Activated CD8-positive, alpha-beta memory T cell treated with anti-CD3 and anti-CD28 coated beads, Interleukin-2, amount 50 U/mL, for 24 hours (primary cell): ENCODE measurements around the gene CYB5R3.
"Not testable (repeated sequence)": the region's sequence is repeated elsewhere in the genome, so short reads cannot be mapped to it uniquely, and the experiment has no call there.

Source experiments
- DNase-seq: peaks from one replicate; pipeline ENCODE4 v3.0.0-alpha.2; 2020; ENCODE audit errors: extremely low read depth

Gene CYB5R3

GRCh38 chr22:42567950-42568349 is 81.2 kb downstream of the CYB5R3 start:
- not testable (repeated sequence) for DNase-seq
